OCI-LY7 (cell line): ENCODE measurements around the gene TBC1D23.

ENCODE experiments used
- EZH2phosphoT487 ChIP-seq: fragments of 200-600 bp; sonication (generic); IDR thresholded peaks from 2 replicates; pipeline ENCODE4 v1.6.1; 2018; ENCODE audit warnings: low read depth, borderline replicate concordance, mild to moderate bottlenecking, mixed run types, antibody characterized with exemption, low read length, moderate library complexity, mixed read lengths
- TF ChIP-seq, protein P1 (sequence below): fragments of 200-600 bp; sonication (generic); conservative IDR thresholded peaks from 2 replicates; pipeline ENCODE4 v1.5.1; 2014; ENCODE audit warnings: mild to moderate bottlenecking, antibody characterized with exemption, low read length, moderate library complexity, mixed read lengths

DNA sequence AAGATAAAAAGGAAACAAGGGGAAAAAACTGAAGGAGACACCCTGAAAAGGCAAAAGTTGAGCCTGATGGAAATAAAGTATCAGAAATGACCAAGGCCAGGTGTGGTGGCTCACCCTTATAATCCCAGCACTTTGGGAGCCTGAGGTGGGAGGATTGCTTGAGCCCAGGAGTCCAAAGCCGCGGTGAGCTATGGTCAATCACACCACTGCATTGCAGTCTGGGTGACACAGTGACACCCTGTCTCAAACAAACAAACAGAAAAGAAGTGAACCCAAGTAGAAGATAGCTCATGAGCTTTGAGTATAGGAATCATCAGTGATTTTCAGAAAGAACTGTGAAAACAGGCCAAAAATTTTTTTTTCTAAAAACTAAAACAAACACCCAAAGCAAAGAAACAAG, 26.4 kb upstream of the TBC1D23 start:
- TF ChIP-seq, protein P1, sequence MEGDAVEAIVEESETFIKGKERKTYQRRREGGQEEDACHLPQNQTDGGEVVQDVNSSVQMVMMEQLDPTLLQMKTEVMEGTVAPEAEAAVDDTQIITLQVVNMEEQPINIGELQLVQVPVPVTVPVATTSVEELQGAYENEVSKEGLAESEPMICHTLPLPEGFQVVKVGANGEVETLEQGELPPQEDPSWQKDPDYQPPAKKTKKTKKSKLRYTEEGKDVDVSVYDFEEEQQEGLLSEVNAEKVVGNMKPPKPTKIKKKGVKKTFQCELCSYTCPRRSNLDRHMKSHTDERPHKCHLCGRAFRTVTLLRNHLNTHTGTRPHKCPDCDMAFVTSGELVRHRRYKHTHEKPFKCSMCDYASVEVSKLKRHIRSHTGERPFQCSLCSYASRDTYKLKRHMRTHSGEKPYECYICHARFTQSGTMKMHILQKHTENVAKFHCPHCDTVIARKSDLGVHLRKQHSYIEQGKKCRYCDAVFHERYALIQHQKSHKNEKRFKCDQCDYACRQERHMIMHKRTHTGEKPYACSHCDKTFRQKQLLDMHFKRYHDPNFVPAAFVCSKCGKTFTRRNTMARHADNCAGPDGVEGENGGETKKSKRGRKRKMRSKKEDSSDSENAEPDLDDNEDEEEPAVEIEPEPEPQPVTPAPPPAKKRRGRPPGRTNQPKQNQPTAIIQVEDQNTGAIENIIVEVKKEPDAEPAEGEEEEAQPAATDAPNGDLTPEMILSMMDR: no peak
- TF ChIP-seq EZH2phosphoT487: no peak
